ENCODE results near the gene CAMSAP3.

GRCh38 chr19:7579182-7579581, 16.5 kb upstream of the CAMSAP3 start:
- TF ChIP-seq CTCF (IDR thresholded peaks at IDR 0.05), result no peak
- no peak for TF ChIP-seq POLR2A (IDR thresholded peaks at IDR 0.05)
